Measurements from ENCODE around the gene EEF1A2. TPM values are rescaled to one million over a fixed set of nuclear protein-coding genes. Genes with fewer than 3 reads are reported as not detected.

EEF1A2 gene
- total and polyA plus RNA-seq, 2 of the 4 experiments (the other 2 are of a cell fraction): 1.3 to 4.6 TPM

GRCh38 chr20:63466250-63466825 is 32.5 kb downstream of the EEF1A2 start:
- intact Hi-C loops (cut with micrococcal nuclease) (no loop called here), dilution Hi-C loops (cut with HindIII; ENCODE audit: low sequenced_read_pairs, unreplicated experiment) (no loop called here), in situ Hi-C loops (cut with MboI; ENCODE audit: low sequenced_read_pairs) (no loop called here)
- ChIA-PET POLR2A (ENCODE audit: unreplicated experiment) (no interaction called here), CTCF (no interaction called here)
- H2BK15ac ChIP-seq (ENCODE audit: low read depth, low read length): no peak overlapping the region
- H2AK5ac ChIP-seq (ENCODE audit: low read depth, low read length): no peak overlapping the region
- H4K20me1 ChIP-seq (ENCODE audit: insufficient read depth, low read length): no peaks in the 10 kb centered on the region
- no peak overlapping the region for H4K91ac ChIP-seq (ENCODE audit: insufficient read depth, low read depth, low read length)
- H4K8ac ChIP-seq (ENCODE audit: low read depth in 2 of 2, low read length in 2 of 2): no peak overlapping the region
- no peak overlapping the region for H3K14ac ChIP-seq (replicated peaks; ENCODE audit: low read depth, low read length)
- no peak overlapping the region for H3K4me2 ChIP-seq (ENCODE audit: low read depth, low read length)
- TF ChIP-seq MAFK (IDR thresholded peaks at IDR 0.05; ENCODE audit: low read depth, low read length) (no peak), NFE2L2 (IDR thresholded peaks at IDR 0.05; ENCODE audit: low read depth, low read length) (no peak), POLR2A (IDR thresholded peaks at IDR 0.05; ENCODE audit: low read depth, low read length) (no peak), RFX5 (IDR thresholded peaks at IDR 0.05; ENCODE audit: low read depth, low read length) (no peak), MAZ (IDR thresholded peaks at IDR 0.05; ENCODE audit: borderline replicate concordance, low read depth, low read length) (no peak), RAD21 (IDR thresholded peaks at IDR 0.05; ENCODE audit: low read length) (no peak), MXI1 (IDR thresholded peaks at IDR 0.05; ENCODE audit: borderline replicate concordance, low read depth, low read length) (no peak)
- TF ChIP-seq, protein P1, sequence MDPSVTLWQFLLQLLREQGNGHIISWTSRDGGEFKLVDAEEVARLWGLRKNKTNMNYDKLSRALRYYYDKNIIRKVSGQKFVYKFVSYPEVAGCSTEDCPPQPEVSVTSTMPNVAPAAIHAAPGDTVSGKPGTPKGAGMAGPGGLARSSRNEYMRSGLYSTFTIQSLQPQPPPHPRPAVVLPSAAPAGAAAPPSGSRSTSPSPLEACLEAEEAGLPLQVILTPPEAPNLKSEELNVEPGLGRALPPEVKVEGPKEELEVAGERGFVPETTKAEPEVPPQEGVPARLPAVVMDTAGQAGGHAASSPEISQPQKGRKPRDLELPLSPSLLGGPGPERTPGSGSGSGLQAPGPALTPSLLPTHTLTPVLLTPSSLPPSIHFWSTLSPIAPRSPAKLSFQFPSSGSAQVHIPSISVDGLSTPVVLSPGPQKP (IDR thresholded peaks at IDR 0.05; ENCODE audit: borderline replicate concordance, low read depth, low read length): no peak
- TF ChIP-seq, protein P2, sequence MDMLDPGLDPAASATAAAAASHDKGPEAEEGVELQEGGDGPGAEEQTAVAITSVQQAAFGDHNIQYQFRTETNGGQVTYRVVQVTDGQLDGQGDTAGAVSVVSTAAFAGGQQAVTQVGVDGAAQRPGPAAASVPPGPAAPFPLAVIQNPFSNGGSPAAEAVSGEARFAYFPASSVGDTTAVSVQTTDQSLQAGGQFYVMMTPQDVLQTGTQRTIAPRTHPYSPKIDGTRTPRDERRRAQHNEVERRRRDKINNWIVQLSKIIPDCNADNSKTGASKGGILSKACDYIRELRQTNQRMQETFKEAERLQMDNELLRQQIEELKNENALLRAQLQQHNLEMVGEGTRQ (IDR thresholded peaks at IDR 0.05; ENCODE audit: low read depth, low read length): no peak
- H3K4me3 ChIP-seq (ENCODE audit: insufficient read depth, low read depth, low read length): no peak overlapping the region
- no peaks in the 10 kb centered on the region for H3K9me3 ChIP-seq (ENCODE audit: control insufficient read depth, insufficient read depth, low read length)
- no peaks in the 10 kb centered on the region for H3K79me1 ChIP-seq (ENCODE audit: low read depth in 1 of 2, low read length in 2 of 2)
- H2AK9ac ChIP-seq (replicated peaks; ENCODE audit: low read depth, low read length, poor library complexity): no peak overlapping the region
- H2AFZ ChIP-seq (replicated peaks; ENCODE audit: low read length, poor library complexity): peak overlapping the region; percentile 23
- BruUV-seq (replicated peaks): no TSS peak
- DNase-seq (no peak), ATAC-seq (ENCODE audit: low read depth) (no peak)
- no peak overlapping the region for H2BK120ac ChIP-seq (ENCODE audit: low read depth, low read length)
- H3K56ac ChIP-seq (ENCODE audit: extremely low read depth, insufficient read depth, low read length): no peak overlapping the region
- peaks cover 62% of the 10 kb centered on the region for H3K27me3 ChIP-seq (ENCODE audit: control insufficient read depth, insufficient read depth, low read length)
- no peak overlapping the region for H3K9ac ChIP-seq (ENCODE audit: low read depth, low read length)
- no peak overlapping the region for H2BK5ac ChIP-seq (ENCODE audit: low read depth, low read length, poor library complexity, severe bottlenecking)
- no peaks in the 10 kb centered on the region for H3K36me3 ChIP-seq (ENCODE audit: control insufficient read depth, insufficient read depth, low read length)
- WGBS, 2 experiments (ENCODE audit: extremely low coverage in 2 of 2, insufficient read length in 1 of 2): 75% methylated on average over 27 of the region's 55 CpGs; no CpG with 5 or more reads in 1 of the 2 experiments
- H3K18ac ChIP-seq (ENCODE audit: low read depth, low read length): no peak overlapping the region
- H3K23ac ChIP-seq (ENCODE audit: low read depth, low read length): no peak overlapping the region
- no peak overlapping the region for H3K4ac ChIP-seq (ENCODE audit: low read depth, low read length)
- no peaks in the 10 kb centered on the region for H3K4me1 ChIP-seq (ENCODE audit: control insufficient read depth, insufficient read depth, low read length)
- no peak overlapping the region for H3K27ac ChIP-seq (ENCODE audit: insufficient read depth, low read length)
- no peak overlapping the region for H2BK20ac ChIP-seq (ENCODE audit: low read depth, low read length)
- H4K5ac ChIP-seq (ENCODE audit: low read depth, low read length): no peak overlapping the region
- no peaks in the 10 kb centered on the region for H3K9me1 ChIP-seq (ENCODE audit: insufficient read depth, low read length)

Data from IMR-90 (cell line).